Activated CD8-positive, alpha-beta memory T cell treated with anti-CD3 and anti-CD28 coated beads, Interleukin-2, amount 50 U/mL, for 24 hours (primary cell): Measurements from ENCODE around the gene MEGF6.
"Not testable (repeated sequence)": the region's sequence is repeated elsewhere in the genome, so short reads cannot be mapped to it uniquely, and the experiment has no call there.

Experiments
- DNase-seq: peaks from one replicate; pipeline ENCODE4 v3.0.0-alpha.2; 2020; ENCODE audit errors: extremely low read depth

The MEGF6 gene

GRCh38 chr1:3575515-3575914 lies 35.8 kb downstream of the MEGF6 start:
- DNase-seq: not testable (repeated sequence)

DNA sequence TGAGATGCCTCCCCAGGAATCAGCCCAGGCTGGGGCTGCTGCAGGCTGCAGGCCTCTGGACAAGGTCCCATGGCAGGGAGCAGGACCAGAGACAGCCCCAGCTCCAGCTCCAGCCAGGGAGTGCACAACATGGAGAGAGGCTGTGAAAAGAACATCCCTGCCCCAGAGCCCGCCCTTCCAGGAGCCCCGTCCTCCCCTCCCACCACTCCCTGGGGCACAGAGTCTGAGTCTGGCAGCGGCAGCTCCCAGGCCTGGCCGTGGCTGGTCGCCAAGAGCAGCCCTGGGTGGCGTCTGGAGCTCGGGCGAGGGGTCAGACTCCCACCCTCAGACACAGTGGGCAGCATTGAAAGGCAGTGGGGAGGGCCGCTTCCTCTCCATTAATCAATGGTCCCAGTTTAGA lies 37.8 kb downstream of the MEGF6 start:
- DNase-seq: no peak

- not testable (repeated sequence) for DNase-seq
Observed at GRCh38 chr1:3572638-3573037, 38.7 kb downstream of the MEGF6 start.

GRCh38 chr1:3571263-3571662 lies 40.0 kb downstream of the MEGF6 start:
- DNase-seq: no peak

DNA sequence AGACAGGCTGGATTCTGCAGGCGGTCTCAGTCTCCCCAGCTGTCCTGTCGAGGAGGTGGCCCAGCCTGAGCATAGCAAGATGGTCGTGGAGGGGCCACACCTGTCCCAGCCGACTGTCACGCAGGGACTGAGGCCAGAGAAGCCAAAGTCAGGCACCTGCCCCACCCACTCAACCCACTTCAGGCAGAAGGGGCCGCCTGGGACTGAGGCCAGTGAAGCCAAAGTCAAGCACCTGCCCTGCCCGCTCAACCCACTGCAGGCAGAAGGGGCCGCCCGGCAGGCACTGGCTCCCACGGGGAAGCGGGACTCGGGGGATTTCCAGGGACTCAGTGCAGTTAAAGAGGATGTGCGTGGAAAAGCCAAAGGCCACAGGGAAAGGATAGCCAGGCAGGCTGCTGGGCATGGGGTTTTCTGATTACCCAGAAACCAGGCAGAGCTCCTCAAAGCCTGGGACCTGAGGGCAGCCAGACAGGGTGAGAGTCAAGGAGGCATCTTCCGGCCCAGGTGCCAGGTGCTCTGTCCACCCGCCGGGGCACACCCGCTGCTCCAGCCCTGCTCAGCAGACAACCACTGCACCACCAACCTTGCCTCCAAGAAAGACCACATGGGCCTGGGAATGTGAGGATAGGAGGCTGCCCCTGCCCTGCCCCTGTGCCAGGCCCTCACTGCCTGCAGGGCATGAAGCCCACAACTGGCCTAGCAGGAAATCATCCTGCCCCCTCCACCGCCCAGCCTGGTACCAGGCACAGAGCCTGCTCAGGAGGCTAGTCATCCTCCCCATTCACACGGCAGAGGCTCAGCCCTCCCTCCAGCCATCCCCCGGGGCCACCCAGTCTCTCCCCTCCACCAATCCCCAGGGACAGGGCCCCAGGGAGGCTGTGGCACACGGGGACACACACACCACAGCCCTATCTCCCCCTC lies 41.0 kb downstream of the MEGF6 start:
- DNase-seq: no peak

DNA sequence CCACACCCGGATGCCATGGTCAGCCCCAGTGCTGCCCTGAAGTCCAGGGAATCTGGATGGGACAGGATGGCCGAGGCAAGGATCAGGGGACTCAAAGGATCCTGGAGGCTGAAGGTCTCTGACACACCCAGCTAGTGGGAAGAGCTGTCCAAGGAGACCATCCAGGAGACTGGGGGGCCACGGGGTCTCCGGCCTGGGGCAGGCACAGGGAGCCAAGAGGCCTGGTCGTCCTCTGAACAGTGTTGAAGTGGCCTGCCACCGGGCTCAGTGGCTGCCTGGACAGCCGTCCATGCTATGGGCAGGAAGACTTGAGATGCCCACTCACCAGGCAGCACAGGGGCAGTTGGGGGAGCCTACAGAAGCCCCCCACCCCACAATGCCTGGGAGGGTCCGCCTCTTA lies 41.9 kb downstream of the MEGF6 start:
- no peak for DNase-seq

DNA sequence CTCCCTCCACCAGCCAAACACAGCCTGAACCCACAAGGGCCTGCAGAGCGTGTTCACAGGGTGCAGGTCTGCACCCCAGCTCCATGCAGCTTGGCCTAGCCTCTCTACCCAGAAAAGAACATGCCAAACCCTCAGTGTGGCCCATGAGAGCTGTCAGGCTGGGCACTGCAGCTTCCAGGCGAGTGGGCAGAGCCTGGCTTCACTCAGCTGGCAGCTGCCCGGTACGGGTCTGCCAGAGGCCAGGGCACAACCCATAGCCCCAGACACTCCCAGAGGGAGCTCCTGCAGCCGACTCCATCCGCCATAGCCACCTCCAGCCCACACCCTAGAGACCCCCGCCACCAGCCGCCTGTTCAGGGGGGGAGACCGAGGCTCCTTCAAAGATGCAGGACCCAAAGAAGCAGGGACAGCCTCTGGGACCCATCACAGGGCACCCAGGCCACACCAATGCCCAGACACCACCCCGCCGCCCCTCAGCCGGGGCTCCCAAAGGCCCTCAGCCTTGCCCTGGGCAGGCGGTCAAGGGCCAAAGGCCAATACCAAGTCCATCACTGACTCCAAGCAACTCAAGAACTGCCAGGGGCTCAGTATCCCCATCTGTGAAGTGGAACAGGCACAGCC lies 42.4 kb downstream of the MEGF6 start:
- DNase-seq: no peak

DNA sequence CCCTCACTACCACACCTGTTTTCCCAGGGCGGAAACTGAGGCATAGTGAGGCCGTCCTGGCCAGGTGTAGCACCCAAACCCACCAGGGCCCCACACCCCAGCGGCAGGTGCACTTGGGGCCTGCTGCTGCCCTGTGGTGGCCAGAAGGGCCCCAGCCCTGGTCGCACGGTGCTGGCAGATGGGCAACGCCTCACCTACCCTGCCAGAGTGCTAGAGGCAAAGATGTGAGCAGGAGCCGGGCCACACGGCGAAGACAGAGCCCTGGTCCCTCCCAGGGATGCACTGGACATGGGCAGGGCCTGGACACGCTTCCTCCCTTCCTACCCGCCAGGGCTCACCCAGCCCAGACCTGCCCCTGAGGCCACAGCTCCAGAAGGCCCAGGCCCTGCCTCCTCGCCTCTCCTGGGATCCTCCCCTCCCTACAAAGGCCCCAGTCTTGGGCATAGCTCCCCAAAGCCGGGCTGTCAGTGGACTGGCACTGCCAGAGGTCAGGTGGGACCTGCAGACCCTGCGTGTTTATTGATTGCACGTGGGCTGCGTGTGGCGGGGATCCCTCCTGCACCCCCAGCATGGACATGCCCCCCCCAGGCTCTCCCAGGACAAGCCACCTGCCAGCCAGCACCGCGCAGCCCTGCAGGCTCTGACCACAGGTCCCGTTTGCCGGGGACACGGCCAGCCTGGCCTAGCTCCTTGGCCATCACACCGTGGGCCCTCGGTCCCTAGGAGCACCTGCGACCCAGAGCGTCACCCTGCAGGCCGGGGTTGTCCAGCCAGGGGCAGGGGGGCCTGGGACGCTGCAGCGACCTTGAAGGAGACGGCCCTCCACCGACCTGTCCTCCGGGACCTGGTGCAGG lies 44.1 kb downstream of the MEGF6 start:
- DNase-seq: no peak

DNA sequence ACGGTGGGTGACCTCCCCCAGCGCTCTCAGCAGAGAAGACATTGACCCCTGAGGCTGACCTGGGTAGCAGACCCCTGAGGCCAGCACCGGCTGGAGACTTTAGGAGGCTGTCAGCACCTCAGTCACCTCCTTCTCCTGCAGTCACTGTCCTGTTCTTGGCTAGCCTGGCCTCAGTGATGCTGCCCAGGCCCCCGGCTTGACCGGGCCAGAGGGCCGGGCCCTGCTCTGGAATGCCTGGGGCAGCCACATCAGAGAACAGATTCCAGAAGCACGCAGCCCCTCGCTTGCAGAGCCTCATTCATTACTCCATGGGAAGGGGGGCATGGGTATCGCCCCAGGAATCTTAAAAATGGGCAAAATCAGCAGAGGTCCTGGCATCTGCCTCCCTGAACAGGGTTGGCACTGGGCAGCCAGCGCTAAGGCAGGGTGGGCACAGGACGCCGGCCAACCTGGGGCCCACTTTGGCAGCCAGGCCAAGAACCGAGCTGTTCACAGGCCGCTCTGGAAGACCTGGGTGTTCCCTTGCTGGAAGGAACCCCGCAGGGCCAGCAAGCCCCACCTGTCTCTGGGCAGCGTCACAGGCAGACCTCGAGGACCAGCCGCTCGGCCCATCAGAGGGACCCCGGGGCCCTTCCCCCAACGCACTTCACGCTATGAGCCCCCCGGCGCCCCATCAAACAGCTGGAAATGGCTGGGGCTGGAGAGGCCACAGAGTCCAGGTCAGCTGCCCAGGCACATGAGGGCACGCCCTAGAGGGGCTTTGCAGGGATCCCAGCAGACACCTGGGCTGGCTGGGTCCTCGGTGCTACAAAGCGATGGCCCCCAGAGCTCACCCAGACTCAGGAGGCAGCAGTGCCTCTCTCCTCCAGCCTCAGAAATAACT lies 45.1 kb downstream of the MEGF6 start:
- DNase-seq: no peak

DNA sequence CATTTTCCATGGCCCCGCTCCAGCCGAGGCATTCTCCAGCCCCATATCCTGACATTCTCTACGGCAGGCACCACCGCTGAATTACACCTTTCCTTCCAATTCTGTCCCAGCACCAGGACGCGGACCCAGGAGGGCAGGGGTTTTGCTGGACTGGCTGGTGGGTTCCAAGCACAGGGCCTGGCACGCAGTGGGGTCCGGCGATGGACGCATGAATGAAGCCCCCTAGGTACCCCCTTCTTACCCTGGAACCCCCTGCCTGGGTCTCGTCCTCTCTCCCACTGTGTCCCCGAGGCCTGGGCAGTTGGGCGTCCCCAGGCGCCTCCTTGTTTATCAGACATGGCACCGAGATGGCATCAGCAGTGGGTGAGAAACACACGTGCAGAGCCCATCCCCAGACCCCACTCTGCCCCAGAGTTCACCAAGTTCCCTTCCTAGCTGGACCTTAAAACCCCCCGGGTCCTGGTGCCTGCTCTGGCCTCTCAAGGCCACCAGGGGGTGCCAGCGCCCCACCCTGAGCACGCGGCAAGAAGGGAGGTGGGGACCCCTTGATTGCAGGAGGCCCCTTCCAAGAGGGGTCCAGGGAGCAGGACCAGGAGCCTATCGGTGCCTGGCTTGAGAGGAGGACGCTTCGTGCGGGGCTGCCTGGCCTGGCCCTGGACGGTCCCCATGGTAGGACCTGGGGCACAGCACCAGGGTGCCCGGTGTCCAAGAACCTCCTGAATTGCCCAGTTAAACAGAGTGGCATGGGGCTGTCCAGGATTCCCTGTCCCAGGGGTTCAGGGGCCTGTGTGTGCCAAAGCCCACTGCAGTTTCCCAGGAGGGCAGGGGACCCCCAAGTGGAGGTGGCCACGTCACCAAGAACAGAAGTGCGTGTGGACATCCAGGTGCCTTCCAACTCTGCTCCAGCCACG lies 46.1 kb downstream of the MEGF6 start:
- no peak for DNase-seq

GRCh38 chr1:3563610-3564009 lies 47.7 kb downstream of the MEGF6 start:
- no peak for DNase-seq

DNA sequence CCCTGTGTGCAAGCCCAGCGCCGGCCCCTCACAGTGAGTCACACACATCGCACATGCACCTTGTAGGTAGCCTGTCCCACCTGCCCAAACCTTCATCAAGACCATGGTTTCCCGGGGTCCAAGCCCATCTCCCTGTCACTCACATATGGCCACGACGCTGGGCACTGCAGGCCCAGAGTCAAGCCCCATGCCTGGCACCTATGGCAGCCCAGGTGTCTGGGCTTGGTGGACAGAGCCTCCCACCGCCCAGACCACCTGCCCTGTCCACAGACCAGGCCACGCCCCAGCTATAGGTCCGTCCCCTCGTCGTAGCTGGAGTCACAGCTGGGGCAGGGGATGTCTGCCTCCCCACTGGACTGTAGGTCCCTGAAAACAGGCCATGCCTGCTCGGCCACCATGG lies 48.2 kb downstream of the MEGF6 start:
- no peak for DNase-seq

DNA sequence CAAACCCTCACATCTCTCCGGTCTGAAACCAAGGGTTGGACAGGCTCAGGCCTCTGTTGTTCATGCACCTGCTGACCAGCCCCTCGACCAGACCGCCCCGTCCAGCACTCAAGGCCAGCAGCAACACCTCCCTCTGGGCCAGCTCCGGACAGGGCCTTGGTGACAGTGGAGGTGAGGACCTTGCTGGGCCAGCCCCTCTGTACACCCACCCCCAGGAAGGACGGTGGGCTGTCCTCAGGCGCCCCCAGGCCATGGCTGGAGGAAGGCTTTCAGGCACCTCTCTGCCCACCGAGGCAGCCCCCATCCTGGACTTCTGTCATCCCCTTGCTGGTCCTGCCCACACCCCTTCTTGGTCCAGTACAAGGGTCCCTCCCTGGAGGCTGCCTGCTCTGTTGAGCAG lies 48.6 kb downstream of the MEGF6 start:
- DNase-seq: no peak

- DNase-seq: no peak
Observed at GRCh38 chr1:3561702-3562101, 49.6 kb downstream of the MEGF6 start.

- no peak for DNase-seq
Observed at GRCh38 chr1:3560981-3561380, 50.3 kb downstream of the MEGF6 start.

DNA sequence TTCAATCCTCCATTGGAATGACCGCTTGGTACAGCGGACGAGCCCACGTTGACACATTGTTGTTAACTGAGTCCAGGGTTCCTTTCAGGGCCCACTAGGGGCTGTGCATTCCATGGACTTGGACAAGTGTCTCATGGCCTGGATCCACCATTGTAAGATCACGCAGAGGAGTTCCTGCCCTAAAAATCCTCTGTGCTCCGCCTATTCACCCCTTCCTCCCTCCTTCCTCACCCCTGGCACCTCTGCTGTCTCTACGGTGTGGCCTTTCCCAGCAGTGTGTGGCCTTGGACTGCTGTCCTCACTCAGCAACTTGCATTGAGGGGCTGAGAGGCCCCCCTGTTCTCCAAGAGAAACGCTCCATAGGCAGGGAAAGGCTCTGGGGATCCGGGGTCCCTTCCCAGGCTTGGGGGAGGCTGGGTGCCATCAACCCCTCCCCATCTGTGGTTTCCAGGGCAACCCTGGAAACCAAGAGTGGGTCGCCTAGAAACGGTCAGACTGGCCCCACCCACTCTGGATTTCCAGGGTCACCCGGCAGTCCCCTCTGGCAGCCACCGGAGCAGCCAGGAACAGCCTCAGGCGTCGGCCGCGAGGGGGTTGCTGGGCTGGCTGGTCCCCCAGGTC lies 50.9 kb downstream of the MEGF6 start:
- no peak for DNase-seq

GRCh38 chr1:3558036-3558726 lies 53.1 kb downstream of the MEGF6 start:
- no peak for DNase-seq

- DNase-seq: no peak
Observed at GRCh38 chr1:3557366-3557765, 53.9 kb downstream of the MEGF6 start.

GRCh38 chr1:3556336-3556735 lies 55.0 kb downstream of the MEGF6 start:
- no peak for DNase-seq
